NCI-H2196 (cell line): ENCODE measurements around the gene FAR2.
"Not testable (repeated sequence)": the region's sequence is repeated elsewhere in the genome, so short reads cannot be mapped to it uniquely, and the experiment has no call there.

Experiments
- DNase-seq: peaks from one replicate; lab custom pipeline; 2025; ENCODE audit not compliant: unreplicated experiment; lab: John Stamatoyannopoulos, UW

The FAR2 gene

DNA sequence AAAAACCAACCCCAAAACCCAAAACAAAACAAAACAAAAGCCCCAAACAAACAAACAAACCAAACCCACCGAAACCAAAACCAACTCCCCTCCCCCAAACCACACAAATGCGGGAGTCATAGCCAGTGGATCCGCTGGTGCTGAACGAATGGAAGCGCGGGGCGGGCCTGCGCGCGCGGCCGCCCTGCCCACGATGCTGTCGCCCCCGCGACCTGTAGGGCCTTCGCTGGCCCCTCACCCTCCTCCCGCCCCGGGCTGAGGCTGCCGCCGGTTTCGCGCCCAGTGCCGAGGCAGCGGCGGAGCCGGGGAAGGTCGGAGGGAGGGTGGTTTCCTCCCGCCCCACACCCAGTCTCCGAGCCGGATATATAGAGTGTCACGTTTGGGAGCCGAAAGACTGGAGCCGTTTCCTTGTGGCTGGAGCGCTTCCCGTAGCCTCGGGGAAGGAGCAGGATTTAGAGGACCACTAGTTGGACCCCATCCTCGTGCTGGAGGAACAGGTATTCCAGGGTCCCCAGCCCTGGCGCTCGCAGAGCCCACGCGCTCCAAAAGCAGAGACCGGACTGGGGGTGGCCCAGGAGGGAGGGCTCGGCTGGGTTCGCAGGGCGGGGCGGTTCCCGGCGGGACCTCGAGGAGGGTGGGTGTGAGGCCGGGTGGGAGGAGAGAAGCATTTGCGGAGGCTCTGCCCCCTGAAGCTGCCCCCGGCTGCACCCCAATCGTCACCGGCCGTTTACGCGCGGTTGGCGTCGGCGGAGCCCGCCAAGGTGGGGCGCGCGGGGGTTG is at the start of gene FAR2:
Gene FAR2 (plus strand): TSS at position 368 of the 780 bp plus-strand sequence. CDS start 121,172 bp downstream, outside the sequence.
- no peak for DNase-seq

DNA sequence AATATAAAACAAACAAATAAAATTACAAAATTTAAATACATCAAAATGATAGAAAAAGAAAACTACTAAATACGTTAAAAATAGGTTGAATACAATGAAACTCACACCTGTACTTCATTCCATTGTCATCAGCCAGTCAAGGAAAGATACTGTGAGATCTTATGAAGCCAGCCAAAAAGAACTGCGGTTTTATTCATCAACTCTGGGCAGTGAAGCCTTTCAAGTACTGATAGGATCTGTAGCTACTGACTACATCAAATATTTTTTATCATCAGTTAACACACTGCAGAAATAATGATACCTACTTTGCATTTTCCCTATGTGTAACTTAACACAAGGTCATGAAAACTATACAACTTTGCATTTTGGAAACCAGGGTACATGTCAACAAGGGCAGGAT is 46.3 kb upstream of the FAR2 start:
- no peak for DNase-seq

DNA sequence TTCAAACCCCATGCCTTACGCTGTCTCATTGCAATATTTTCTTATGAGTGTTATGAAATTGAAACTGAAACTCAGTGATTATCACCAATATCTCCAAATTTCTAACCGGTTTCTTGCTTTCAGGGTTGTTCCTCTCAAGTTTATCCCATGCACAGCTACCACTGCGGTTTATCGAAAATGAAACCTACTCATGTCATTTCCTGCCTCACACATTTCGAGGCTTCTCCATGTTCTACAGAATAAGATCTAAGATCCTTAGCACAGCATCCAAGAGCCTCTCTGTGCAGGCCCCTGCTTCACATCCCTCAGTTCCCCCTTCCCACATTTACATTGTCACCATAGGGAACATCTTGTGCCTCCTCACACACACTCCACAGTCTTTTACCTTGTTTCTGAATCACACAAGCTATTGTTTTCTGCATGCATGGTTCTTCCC is 45.5 kb upstream of the FAR2 start:
- no peak for DNase-seq

DNA sequence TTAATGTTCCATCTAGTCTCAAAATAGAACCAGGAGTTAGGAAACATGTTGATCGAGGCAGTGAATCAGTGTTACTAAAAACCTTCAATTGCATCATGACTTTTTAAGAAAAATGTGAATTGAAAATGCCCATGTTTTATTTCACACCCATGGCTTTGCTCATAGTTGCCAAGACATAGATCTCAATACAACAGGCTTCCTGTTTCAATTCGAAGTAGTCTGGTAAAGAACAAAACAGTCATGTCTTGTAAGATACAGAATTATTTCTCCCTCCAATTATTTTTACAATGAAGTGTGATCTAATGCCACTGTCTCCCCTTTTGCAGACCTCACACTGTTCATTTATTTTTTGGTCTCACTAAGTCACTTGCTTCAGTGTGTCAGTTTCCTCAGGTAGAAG is 44.6 kb upstream of the FAR2 start:
- DNase-seq: no peak

DNA sequence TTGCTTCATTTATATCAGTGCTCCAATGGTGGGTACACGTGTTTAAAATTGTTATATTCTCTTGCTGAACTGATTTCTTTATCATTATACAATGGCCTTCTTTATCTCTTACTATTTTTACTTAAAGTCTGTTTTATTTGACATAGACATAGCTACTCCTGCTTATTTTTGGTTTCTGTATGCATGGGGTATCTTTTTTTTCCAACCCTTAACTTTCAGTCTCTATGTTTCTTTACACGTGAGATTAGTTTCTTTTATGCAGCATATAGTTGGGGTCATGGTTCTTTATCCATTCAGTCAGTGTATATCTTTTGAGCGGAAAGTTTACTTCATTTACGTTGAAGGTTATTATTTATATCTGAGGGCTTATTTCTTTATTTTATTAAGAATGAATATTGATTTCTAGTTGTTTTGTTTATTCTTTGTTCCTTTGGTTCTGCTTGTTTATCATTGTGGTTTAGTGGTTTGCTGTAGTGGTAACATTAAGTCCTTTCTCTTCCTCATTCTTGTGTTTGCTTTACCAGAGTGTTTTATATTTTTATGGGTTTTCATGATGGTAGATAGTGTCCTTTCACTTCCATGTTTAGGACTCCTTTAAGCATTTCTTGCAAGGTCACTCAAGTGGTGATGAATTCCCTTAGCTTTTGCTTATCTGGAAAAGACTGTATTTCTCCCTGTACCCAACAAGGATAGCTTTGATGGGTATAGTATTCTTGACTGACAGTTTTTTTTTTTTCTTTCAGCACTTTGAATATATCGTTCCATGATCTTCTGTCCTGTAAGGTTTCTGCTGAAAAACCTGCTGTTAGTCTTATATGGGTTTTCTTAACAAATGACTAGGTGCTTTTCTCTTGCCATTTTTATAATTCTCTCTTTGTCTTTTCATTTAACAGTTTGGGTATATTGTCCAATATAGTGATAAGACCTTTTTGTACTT is 38.3 kb upstream of the FAR2 start:
- DNase-seq: no peak

DNA sequence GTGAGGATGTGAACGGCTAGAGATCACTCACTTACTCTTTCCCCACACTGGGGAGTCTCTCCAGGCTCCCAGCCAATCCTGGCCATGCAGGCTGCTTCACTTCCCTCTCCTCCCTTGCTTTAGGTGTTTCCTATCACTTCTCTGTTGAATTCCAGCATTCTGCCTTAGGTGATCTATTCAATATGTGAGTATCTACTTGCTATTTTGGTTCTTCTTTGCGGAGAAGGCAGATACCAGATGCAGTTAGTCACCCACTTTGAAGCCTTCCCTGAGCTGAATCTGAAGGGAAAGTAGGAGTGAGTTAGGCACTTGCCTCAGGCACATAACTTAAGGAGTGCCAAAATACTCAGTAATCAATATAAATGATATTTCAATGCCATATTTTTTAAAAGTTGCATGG is 36.0 kb upstream of the FAR2 start:
- no peak for DNase-seq

DNA sequence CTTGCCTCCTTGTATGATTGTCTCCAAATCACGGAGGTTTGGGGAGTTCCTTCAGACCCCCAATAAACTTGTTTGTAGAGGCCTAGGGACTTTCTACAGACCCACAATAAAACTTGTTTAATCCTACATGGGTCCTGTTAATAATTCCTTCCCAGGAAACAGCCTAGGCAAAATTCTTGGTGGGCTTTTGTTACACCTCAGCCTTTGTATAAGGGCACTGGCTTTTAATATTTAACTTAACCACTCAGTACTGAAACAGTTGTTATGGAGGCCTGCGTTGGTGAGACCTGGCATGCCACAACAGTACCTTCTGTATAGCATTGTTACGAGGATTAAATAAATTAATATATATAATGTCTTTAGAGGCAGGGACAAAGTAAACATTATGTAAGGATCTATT is 32.7 kb upstream of the FAR2 start:
- DNase-seq: no peak

DNA sequence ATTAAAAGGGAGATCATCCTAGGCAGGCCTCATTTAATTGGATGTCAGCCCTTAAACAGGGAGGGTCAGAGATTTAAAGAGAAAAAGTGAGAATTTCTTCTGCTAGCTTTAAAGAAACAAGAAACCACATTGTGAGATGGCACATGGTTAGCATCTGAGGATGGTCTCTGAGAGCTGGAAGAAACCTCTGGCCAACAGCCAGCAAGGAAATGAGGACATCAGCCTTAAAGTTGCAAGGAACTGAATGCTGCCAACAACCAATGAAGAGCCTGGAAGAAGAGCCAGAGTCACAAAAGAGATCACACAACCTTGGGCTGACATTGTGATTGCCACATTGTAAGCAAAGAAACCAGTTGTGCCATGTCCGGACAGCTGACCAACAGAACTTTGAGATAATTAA is 17.5 kb upstream of the FAR2 start:
- DNase-seq: no peak

DNA sequence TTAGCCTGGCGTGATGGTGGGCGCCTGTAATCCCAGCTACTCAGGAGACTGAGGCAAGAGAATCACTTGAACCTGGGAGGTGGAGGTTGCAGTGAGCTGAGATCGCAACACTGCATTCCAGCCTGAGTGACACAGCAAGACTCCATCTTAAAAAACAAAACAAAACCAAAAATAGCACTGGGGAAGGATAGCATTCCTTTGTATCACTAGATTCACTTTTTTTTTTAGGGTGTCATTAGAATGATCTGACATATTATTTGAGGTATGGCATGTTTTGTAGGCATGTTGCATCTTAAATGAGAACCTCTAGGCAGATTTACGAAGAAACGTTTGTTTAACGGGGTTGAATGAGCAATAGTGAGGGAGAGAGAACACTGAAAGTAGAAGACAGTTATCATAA is 16.8 kb upstream of the FAR2 start:
- DNase-seq: no peak

DNA sequence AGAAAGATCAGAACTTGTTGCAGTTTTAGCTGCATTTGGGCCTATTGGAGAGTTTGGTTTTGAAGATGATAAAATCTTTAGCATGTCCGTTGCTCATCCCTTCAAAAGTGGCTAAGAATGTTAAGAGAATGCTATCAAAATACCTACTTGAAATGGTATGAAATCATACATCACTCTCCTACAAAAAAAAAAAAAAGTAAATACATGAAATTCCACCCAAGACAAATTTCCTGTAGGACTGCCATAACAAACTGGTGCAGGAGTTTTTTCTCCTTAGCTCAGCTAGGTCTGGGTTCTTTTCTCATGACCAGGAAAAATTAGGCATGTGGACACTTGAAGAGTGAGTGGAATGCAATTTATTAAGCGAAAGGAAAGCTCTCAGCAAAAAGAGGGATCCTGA is 15.9 kb upstream of the FAR2 start:
- no peak for DNase-seq

DNA sequence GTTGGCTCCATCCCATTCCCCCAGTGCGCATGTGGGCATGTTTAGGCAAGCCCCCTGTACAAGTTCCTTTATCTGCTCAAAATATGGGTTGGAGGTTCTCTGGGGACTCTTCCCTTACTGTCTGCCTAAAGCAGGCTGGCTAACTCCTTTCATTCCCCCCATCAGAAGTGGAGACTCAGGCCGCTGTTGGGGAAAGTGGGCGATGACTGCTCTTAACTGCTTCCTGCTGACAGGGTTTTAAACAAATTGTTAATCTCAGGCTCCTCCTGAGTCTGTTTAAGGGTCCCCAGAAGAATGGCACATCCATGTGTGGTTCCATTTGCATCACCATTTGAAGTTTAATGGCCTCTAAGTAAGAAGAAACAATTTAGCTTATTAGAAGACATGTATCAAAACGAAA is 15.4 kb upstream of the FAR2 start:
- DNase-seq: no peak

DNA sequence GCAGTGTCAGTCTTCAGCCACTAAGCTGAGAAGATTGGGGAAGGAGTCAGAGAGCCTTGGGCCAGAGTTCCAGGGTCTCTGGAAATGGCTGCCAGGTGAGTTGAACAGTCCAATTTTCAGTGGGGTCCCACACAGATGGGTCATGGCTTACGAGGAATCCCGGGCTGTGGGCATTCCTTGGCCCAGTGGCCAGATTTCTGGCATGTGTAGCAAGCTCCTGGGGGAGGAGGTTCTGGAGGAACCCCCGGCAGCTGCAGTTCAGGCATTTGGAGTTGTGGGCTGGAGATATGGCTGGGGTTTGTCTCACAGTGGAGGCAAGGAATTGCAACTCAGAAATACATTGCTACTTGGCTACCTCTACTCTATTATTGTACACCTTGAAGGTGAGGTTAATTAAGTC is 10.8 kb upstream of the FAR2 start:
- DNase-seq: not testable (repeated sequence)

DNA sequence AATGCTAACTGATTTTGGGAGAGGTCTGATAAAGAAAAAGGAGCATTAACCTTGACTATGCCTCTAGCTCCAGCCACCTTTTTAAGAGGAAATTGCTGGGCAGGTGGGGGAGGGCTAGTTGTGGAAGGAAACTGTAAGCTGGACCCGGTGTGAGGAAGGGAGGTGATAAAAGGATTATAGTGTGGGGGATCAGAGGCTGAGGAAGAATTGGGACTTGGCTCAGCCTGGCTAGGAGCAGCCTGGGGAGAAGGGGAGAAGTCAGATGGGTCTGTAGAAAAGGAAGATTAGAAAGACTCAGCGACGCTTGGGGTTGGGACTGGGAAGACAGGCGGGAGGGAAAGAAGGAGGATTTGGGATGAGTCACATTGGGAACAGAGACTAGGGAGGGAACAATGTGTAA is 10.2 kb upstream of the FAR2 start:
- DNase-seq: not testable (repeated sequence)

DNA sequence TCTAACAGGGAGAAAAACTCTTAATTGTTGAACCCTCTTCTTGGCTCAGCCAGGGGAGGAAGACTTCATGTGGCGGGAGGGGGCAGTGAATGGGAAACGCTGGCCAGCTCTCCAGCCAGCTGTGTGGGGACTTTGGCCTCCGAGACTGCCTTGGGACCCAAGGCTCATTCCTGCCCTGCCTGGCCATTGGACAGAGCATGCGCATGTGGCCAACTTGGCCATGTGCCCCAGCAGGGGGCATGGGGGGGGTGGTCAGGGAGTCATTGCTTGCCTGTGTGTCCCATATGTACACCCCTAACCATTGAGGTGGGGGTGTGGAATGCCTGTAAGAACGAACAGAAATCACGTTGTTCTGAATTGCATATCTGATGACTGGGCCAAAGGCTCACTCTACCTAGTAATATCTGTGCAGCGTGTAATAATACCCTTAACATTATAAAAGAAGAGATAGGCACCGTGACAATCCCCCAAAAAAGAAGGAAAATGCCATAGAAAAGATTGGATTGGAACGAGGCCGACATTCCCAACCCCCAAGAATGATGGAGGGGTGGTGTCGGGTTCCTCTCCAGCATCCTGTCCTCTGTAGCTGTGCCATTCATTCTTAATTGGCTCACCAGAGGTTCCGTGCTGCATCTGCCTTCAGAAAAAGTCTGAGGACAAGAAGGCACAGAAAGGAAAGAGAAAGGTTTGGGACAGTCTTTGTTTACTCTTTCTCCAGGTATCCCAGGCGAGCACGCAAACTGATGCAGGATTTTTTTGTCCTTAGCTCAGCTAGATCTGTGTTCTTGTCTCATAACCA is 3.5 kb upstream of the FAR2 start:
- DNase-seq: no peak

DNA sequence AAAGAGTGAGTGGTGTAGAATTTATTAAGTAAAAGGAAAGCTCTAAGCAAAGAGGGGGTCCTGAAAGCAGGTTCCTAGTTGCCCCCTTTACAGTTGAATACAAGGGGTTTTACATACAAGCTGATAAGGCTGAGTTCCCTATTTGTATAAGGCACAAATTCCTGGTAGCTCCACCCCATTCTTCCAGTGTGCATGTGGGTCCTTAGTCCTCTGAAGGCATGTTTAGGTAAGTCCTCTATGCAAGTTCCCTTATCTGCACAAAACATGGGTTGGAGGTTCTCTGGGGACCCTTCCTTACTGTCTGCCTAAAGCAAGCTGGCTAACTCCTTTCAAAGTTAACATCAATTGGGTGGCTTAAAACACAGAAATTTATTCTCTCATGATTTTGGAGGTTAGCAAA is 2.9 kb upstream of the FAR2 start:
- no peak for DNase-seq

DNA sequence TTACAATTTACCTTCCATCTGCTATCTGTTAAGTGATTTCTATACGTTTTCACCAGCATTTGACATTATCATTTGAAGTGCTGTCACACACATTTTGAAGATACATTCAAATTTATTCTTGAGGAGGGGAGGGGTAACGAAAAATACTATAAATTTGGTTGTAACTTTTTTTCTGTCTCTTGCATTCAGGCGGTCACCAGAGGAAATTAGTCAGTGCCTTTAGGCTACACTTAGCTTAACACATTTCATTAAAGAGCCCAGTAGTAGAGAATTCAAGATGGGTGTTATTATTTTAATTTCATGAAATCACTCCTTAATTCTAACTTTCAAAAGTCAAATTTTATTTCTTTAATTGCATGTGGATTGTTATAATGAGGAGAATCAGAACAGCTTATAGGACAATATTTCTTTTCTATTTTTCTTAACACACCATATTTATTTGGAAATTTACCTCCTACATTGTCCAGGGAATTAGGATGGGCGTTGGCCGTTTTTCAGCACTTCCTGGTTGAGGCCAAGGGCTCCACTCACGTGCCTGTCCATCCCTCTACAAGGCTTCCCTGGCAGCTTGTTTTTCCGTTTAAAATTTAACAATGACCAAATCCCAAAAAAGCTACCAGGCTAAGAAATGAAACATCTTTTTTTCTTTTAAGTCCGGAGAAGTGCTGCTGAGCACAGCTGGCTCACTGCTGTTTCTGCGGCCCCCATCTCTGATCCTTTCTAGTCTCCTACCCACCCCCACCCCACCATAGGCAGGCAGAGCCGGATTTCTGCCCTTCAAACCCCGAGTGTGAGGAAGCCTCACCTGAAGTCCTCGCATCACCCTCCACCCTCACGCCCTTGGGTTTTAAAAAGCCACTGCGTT is 1.1 kb upstream of the FAR2 start:
- no peak for DNase-seq

DNA sequence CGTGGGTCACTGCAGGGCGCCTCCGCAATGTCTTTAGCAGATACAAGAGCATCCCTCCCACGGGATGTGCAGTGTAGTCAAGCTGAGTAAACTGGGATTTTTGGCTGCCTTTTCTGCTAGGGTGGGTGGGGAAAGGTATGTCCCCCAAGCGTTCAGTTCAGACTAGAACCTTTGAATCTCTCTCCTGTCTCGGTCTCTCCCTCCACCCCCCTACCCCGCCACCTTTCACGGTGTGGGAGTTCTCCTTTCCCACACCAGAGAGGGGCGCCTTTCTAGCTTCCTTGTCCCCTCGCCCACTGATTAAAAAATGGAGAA is 525 bp upstream of the FAR2 start:
- no peak for DNase-seq

DNA sequence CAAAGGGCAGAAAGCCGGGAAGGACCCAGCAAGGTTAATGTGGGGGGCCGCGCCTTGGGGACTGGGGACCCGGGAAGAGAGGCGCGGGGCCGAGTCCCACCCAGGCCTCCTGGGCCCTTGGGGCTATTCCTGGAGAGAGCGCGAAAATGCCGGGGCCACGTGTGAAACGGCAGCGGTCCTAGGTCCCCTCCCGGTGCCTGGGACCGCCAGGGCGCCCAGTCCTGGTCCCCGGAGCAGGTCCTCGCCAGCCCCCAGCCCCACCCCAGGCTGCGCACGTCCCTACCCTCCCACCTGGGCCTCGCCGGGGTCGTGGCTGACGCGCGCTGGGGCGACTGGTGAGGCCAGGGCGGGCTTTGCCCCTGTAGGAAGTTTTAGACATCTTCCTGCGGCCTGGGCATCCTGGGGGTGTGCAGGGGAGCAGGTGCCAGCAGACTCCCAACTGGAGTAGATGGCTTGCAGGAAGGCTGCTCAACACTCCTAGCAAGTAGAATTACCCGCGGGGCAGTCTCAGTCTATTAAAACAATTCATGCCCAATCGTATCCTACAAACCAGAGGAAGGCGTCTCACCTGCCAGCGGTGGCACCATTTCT is 708 bp downstream of the FAR2 start:
- no peak for DNase-seq

DNA sequence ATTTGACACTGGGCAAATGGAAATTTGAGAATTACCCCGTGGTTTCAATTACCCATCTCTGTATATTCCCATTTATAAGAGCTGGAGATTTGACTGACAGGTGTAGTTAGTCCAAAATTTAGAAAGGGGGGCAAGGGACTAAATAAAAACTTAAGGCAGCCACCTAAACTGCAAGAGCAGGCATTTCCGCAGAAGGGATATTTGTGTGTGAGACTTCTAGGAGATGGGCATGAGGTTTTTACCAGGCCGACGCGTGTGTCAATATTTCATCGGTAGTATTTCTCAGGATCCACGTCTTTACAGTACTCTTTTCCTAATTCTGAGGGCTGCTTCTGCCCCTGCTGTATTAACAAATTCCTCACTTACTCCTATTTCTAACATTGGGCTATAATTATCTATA is 1.4 kb downstream of the FAR2 start:
- no peak for DNase-seq

DNA sequence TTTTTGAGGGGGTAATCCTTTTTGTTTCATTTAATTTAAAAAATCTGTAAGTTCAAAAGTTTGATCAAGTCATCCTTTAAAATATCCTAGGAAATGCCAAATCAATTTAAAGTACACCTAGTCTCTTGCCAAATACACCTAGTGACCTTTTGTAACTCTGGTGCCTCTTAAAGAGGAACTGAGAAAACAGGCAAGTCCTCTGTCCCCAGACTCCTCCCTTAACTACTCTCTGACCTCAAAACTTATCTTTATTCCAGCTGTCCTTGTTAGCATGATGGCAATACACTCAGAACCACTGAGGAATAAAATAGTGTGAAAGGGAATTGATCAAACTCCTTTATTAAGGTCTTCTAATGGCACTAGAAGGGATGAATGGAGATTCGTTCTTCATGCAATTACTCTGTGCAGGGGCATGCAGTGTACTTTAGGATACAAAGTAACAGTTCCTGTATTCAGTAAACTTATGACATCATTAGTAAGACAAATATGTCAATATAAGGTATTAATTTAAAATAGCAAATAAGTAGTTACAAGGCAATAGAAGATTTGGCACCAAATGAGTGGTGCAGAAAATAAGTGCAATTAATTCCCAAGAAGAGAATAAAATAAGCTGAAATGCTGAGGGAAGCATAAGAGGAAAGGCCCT is 3.3 kb downstream of the FAR2 start:
- no peak for DNase-seq
